Measurements from ENCODE around the gene E2F4.

E2F4 gene

GRCh38 chr16:67190448-67191399, 1.2 kb upstream of the E2F4 start:
- no peak for DNase-seq (ENCODE audit: low spot score)

- DNase-seq (ENCODE audit: low spot score) = no peak
Measured at GRCh38 chr16:67191411-67191994, 452 bp upstream of the E2F4 start.

- no peak for DNase-seq (ENCODE audit: low spot score)
Measured at GRCh38 chr16:67192781-67193361, 916 bp downstream of the E2F4 start.

GRCh38 chr16:67193536-67193935, 1.6 kb downstream of the E2F4 start:
- DNase-seq (ENCODE audit: low spot score) = no peak

GRCh38 chr16:67194260-67194659, 2.3 kb downstream of the E2F4 start:
- DNase-seq (ENCODE audit: low spot score) = no peak

- DNase-seq (ENCODE audit: low spot score) = no peak
Measured at GRCh38 chr16:67195676-67196075, 3.7 kb downstream of the E2F4 start.

DNA sequence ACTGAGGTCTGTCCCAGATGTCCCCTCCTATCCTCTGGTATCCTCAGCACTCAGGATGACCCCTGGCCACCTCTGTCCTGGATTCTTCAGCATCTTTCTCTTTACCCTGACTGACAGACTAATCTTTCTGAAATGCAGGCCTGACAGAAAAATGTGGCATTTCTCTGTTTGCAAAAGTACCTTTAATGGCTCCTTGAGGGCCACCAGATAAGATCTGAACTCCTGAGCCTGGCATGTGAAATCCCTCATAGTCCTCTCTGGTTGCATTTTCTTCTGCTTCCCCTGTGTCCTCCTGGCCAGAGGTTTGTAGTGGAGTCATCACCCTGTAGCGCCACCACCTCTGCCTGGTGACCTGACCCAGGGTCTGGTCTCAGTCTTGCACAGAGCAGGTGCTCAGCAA, 4.9 kb downstream of the E2F4 start:
- DNase-seq (ENCODE audit: low spot score) = no peak

GRCh38 chr16:67197704-67198103, 5.7 kb downstream of the E2F4 start:
- no peak for DNase-seq (ENCODE audit: low spot score)

GRCh38 chr16:67198238-67198734, 6.3 kb downstream of the E2F4 start:
- DNase-seq (ENCODE audit: low spot score) = no peak

GRCh38 chr16:67199011-67199807, 7.3 kb downstream of the E2F4 start, which contains the start of gene ELMO3:
Gene ELMO3, plus strand, starts transcription at chr16:67199131. Its CDS starts 196 bp downstream, at chr16:67199327.
- no peak for DNase-seq (ENCODE audit: low spot score)

DNA sequence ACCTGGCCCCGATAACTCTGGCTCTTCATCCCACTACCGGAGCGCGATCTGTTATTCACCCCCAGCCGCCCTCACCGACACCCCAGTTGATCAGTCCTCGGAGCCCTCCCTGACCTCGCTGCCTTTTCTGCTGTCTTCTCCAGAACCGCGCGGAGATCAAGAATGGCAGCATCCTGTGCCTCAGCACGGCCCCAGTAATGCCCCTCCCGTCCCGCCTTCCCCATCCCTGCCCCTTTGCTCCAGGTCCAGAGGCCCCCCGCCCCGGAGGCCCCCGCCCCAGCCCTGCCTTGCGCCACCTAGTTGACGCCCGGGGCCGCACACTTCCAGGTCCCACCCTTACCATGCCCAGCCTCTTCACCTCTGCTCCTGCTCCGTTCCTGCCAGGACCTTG, 7.8 kb downstream of the E2F4 start:
- no peak for DNase-seq (ENCODE audit: low spot score)

DNA sequence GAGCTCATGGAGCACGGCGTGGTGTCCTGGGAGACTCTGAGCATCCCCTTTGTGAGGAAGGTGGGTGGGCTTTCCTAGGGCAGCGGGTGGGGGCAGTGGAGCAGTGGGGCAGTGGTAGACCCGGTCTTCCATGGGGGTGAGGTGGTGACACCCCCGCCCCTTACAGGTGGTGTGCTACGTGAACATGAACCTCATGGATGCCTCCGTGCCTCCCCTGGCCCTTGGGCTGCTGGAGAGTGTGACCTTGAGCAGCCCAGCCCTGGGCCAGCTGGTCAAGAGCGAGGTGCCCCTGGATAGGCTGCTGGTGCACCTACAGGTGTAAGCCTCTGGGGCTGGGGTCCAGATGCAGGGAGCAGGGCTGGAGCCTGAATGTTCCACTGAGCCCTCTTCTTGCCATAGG, 8.5 kb downstream of the E2F4 start:
- no peak for DNase-seq (ENCODE audit: low spot score)

GRCh38 chr16:67201411-67202345, 9.7 kb downstream of the E2F4 start:
- DNase-seq (ENCODE audit: low spot score) = no peak

- no peak for DNase-seq (ENCODE audit: low spot score)
Measured at GRCh38 chr16:67202426-67202825, 10.5 kb downstream of the E2F4 start.

GRCh38 chr16:67202956-67203493, 11.1 kb downstream of the E2F4 start:
- DNase-seq (ENCODE audit: low spot score) = no peak

- no peak for DNase-seq (ENCODE audit: low spot score)
Measured at GRCh38 chr16:67204076-67204475, 12.1 kb downstream of the E2F4 start.

DNA sequence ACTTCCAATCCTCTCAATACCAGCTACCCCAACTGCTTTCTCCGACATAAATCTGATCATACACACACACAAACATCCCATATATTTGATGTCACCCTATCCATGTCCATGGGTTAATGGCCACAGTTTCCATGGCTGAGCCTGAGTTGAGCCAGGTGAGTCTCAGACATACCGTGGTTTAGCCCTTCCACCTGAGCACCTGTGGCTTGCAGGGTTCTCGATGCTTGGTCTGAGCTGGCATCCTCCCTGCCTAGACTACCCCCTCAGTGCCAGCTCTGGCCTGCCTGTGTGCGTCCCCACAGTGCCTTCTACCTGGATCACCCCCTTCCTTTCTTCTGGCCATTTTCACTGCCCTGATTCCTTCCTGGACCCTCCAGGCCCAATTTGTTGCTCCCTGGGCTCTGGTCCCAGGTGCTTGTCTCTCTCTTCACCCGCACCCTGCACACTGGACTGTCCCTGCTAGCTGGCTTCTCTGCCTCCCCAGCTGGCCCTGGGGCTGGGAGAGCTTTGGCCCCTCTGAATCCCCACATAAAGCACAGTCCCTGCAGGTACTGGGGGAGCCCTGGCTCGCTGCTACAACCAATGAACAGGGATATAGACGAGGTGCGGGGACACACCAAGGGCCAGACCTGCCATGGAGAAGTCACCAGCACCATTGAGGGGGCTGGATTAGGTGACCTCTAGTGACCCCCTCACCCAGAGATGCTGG, 14.3 kb downstream of the E2F4 start:
- DNase-seq (ENCODE audit: low spot score) = no peak

DNA sequence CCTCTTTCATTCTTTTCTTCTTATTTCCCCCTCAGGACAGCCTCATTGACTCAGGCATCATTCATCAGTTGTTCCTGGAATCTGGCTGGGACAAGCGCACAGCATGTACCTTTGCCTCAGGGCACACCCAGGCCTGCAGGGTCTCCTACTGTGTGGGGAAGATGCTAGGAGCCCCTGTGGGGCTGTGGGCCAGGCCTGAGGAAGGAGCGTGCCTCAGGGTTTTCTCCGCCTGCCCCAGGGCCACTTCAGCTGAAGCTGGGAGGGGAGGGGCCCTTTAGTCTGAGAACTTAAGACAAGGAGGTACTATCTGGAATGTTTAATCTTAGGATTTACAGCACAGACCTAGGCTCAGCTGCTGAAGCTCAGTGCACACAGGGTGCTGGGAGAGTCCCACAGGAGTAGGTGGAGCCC, 14.9 kb downstream of the E2F4 start:
- DNase-seq (ENCODE audit: low spot score) = no peak

DNA sequence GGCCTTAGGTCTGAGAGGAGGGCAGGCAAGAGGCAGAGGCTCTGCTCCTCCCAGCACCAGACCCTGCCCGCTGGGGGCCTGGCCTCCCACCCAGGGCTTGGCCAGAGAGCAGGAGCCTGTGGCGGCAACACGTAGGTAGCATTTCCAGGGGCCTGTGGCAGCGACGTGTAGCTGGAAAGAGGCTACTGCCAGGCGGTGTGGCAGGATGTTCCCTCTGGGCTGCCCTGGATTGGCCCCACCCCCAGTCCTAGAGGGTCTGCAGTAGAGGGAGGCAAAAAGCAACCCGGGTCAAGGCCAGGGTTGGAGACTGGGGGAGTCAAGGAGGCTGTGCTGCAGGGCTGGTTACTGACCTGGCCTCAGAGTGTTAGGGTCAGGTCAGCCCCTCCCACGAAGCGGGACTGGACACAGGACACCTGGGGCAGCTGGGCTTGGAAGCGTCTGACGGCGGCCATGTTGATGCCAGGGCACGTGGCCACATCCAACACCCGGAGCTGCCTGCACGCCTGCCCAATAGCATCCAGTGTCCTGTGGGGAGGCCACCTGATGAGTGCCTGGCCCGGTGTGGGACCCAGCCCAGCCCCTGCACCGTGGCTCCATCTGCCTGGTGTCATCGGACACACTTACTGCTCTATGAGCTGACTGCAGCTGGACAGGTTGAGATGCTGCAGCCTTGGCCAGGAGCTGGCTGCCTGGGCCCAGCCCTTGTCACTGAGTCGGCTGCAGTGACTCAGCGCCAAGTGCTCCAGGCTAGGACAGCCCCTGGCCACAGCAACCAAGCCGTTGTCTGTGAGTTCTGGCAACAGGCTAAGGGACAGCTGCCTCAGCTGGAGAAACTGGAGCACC, 15.5 kb downstream of the E2F4 start:
- DNase-seq (ENCODE audit: low spot score) = no peak

All from CD4-positive, alpha-beta T cell treated with Interleukin-6 at 100 ng/mL for 8 hours (primary cell).